Activated CD8-positive, alpha-beta T cell treated with anti-CD3 and anti-CD28 coated beads for 36 hours (primary cell): ENCODE data around the gene PTPRK. TPM values are rescaled to one million over a fixed set of nuclear protein-coding genes. Genes with fewer than 3 reads are reported as not detected.
A peak's percentile ranks its signal among the peaks of the same experiment; 100 is the strongest.

Experiments
- ATAC-seq: fragments of 200-7000 bp; cut with Tn5 transposase; one replicate; pipeline ENCODE4 v1.10.0; 2021; ENCODE audit warnings: mild to moderate bottlenecking, moderate library complexity
- CTCF ChIA-PET: fragments of 350-600 bp; sonication (Branson Sonifier 250); formaldehyde crosslinking; loops from one replicate; lab custom pipeline; 2021; ENCODE audit warnings: antibody characterized with exemption; lab: Charles Lee
- POLR2A ChIA-PET: fragments of 350-600 bp; sonication (Branson Sonifier 250); formaldehyde crosslinking; loops from one replicate; lab custom pipeline; 2021; ENCODE audit warnings: antibody characterized with exemption; lab: Charles Lee
- DNase-seq: peaks from one replicate; pipeline ENCODE4 v3.0.0-alpha.2; 2020
- H3K27ac Mint-ChIP-seq: one replicate; pipeline ENCODE4 v1.8.0; 2021; ENCODE audit warnings: mild to moderate bottlenecking, mixed read lengths
- H3K27me3 Mint-ChIP-seq: one replicate; pipeline ENCODE4 v1.8.0; 2021; ENCODE audit warnings: mixed read lengths
- H3K36me3 Mint-ChIP-seq: one replicate; pipeline ENCODE4 v1.8.0; 2021; ENCODE audit warnings: low read depth, mixed read lengths
- H3K4me1 Mint-ChIP-seq: one replicate; pipeline ENCODE4 v1.8.0; 2021; ENCODE audit warnings: low read depth, mixed read lengths
- H3K4me3 Mint-ChIP-seq: one replicate; pipeline ENCODE4 v1.8.0; 2021; ENCODE audit warnings: mild to moderate bottlenecking, moderate library complexity, mixed read lengths
- H3K9me3 Mint-ChIP-seq: one replicate; pipeline ENCODE4 v1.8.0; 2021; ENCODE audit warnings: mixed read lengths
- intact Hi-C: fragments of 100-400 bp; cut with micrococcal nuclease; formaldehyde crosslinking; loops from one replicate; pipeline ENCODE4 v1.10.0; 2022
- total RNA-seq, 2 experiments: library from RNA; stranded (reverse); gene quantifications; one replicate each; pipeline ENCODE4 v1.2.3, GENCODE V29; 2021
- TF ChIP-seq, protein P1 (sequence below): fragments of 200-600 bp; IDR thresholded peaks from one replicate; pipeline ENCODE4 v1.8.0; 2022; ENCODE audit warnings: antibody characterized with exemption, mild to moderate bottlenecking

PTPRK gene
- total RNA-seq, 2 experiments from 2014 or later = 7.7 to 8.9 TPM

- ATAC-seq = no peak
- H3K4me1 Mint-ChIP-seq = peaks cover 5% of the 10 kb centered on the region
- H3K36me3 Mint-ChIP-seq = no peaks in the 10 kb centered on the region
- intact Hi-C loops = no loop called here
- CTCF ChIA-PET = interaction anchor here (0.9 kb wide), 1 partner anchor 17 kb away, joined by 3 read pairs; no protein-coding TSS in a partner anchor
- H3K27me3 Mint-ChIP-seq = no peaks in the 10 kb centered on the region
- POLR2A ChIA-PET = no interaction called here
- no peak overlapping the region for H3K4me3 Mint-ChIP-seq
- TF ChIP-seq, protein P1, sequence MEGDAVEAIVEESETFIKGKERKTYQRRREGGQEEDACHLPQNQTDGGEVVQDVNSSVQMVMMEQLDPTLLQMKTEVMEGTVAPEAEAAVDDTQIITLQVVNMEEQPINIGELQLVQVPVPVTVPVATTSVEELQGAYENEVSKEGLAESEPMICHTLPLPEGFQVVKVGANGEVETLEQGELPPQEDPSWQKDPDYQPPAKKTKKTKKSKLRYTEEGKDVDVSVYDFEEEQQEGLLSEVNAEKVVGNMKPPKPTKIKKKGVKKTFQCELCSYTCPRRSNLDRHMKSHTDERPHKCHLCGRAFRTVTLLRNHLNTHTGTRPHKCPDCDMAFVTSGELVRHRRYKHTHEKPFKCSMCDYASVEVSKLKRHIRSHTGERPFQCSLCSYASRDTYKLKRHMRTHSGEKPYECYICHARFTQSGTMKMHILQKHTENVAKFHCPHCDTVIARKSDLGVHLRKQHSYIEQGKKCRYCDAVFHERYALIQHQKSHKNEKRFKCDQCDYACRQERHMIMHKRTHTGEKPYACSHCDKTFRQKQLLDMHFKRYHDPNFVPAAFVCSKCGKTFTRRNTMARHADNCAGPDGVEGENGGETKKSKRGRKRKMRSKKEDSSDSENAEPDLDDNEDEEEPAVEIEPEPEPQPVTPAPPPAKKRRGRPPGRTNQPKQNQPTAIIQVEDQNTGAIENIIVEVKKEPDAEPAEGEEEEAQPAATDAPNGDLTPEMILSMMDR = no peak
- no peak overlapping the region for H3K27ac Mint-ChIP-seq
- DNase-seq = no peak
- H3K9me3 Mint-ChIP-seq = no peaks in the 10 kb centered on the region
These were observed 392.7 kb downstream of the PTPRK start for GRCh38 chr6:128127650-128128049.

DNA sequence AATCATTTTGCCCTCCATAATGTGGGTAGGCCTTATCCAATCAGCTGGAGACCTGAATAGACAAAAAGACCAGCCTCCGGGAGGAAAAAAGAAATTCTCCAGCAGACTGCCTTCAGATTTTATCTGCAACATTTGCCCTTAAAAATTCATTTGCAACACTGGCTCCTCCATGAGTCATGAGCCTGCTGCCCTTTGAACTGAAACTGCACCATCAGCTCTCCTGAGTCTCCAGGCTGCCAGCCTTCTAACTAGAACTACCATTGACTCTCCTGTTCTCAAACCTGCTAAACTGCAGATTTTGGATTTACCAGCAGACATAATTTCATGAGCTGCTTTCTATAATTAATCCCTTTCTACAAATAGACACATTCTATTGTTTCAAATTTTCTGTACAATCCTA is 395.7 kb downstream of the PTPRK start:
- POLR2A ChIA-PET = no interaction called here
- intact Hi-C loops = no loop called here
- Mint-ChIP-seq H3K27me3 (no peaks in the 10 kb centered on the region), H3K36me3 (no peaks in the 10 kb centered on the region), H3K4me1 (peaks cover 9% of the 10 kb centered on the region), H3K4me3 (no peak overlapping the region), H3K9me3 (no peaks in the 10 kb centered on the region), H3K27ac (no peak overlapping the region)
- TF ChIP-seq, protein P1 = no peak
- CTCF ChIA-PET = no interaction called here
- peak; percentile 38 for DNase-seq
- peak; percentile 53 for ATAC-seq

DNA sequence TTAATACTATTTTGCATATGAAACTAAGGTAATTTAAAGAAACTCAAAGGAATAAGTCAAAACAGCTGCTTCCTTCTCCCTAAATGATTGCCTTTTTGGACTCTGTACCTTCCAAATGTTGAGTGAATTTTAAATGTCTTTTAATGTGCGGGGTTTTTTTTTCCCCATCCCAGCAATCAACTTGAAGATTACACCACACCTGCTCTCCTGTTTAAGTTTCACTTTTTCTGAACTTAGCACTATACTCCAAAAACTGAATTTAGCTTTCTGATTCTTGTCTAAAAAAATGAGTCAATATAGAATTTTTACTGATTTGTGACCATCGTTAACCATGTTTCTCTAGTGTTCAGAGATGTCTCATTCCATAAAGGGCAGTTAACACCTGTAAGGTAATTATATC is 398.8 kb downstream of the PTPRK start:
- POLR2A ChIA-PET = no interaction called here
- DNase-seq (no peak), ATAC-seq (no peak)
- TF ChIP-seq, protein P1 = no peak
- peaks cover 16% of the 10 kb centered on the region for H3K4me1 Mint-ChIP-seq
- intact Hi-C loops = no loop called here
- peaks cover 2% of the 10 kb centered on the region for H3K36me3 Mint-ChIP-seq
- H3K4me3 Mint-ChIP-seq = no peak overlapping the region
- no peak overlapping the region for H3K27ac Mint-ChIP-seq
- H3K9me3 Mint-ChIP-seq = no peaks in the 10 kb centered on the region
- H3K27me3 Mint-ChIP-seq = no peaks in the 10 kb centered on the region
- CTCF ChIA-PET = no interaction called here

- Mint-ChIP-seq H3K4me1 (peaks cover 16% of the 10 kb centered on the region), H3K36me3 (peaks cover 2% of the 10 kb centered on the region), H3K4me3 (no peak overlapping the region), H3K27me3 (no peaks in the 10 kb centered on the region), H3K9me3 (no peaks in the 10 kb centered on the region), H3K27ac (no peak overlapping the region)
- no peak for DNase-seq
- intact Hi-C loops = no loop called here
- ChIA-PET CTCF (no interaction called here), POLR2A (no interaction called here)
- no peak for ATAC-seq
- TF ChIP-seq, protein P1 = no peak
These were observed 399.2 kb downstream of the PTPRK start for GRCh38 chr6:128121190-128121589.

GRCh38 chr6:128118401-128118800 is 402.0 kb downstream of the PTPRK start:
- Mint-ChIP-seq H3K36me3 (peaks cover 4% of the 10 kb centered on the region), H3K4me1 (peaks cover 11% of the 10 kb centered on the region), H3K27ac (no peak overlapping the region), H3K27me3 (no peaks in the 10 kb centered on the region), H3K9me3 (peaks cover 2% of the 10 kb centered on the region), H3K4me3 (no peak overlapping the region)
- intact Hi-C loops = no loop called here
- CTCF ChIA-PET = interaction anchor here (1.1 kb wide), 1 partner anchor 10 kb away, joined by 3 read pairs; no protein-coding TSS in a partner anchor
- TF ChIP-seq, protein P1 = no peak
- ATAC-seq (no peak), DNase-seq (no peak)
- POLR2A ChIA-PET = interaction anchor here (0.6 kb wide), 1 partner anchor 1416 kb away, joined by 4 read pairs; no protein-coding TSS in a partner anchor
